ENCODE measurements around the gene CRIP2.

DNA sequence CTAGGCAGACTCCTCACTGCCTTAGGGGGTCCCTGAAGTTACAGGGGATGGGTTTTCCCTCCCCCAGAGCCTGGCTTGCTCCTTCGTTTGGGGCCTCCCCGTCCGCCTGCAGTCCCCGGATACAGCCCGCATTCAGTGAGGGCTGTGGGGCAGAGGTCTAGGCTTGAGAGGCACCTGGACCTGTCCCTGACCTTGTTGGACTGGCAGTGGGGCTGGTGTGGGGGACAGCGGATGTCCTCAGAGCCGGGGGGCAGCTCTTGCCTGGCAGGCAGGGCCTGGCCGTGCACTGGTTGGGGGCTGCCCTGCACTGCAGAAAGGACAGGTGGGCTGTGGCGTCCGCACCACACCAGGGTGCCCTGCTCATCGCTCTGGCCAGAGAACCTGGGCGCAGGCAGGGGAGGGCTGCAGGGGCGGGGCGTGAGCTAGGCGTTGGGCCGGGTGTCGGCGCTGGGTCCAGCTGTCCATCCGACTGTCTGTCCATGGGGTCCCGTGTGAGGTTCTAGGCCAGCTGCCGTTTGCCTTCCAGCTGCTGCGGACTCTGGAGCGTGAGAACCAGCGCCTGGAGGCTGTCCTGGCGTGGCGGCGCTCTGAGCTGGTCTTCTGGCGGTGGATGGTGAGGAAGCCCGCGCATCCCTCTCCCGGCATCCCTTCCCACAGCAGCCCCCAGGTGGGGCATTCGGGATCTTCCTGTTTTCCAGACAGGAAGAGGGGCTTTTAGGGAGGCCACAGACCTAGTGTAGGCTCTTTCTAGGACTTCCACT lies 22.4 kb downstream of the CRIP2 start:
- TF ChIP-seq, protein P1, sequence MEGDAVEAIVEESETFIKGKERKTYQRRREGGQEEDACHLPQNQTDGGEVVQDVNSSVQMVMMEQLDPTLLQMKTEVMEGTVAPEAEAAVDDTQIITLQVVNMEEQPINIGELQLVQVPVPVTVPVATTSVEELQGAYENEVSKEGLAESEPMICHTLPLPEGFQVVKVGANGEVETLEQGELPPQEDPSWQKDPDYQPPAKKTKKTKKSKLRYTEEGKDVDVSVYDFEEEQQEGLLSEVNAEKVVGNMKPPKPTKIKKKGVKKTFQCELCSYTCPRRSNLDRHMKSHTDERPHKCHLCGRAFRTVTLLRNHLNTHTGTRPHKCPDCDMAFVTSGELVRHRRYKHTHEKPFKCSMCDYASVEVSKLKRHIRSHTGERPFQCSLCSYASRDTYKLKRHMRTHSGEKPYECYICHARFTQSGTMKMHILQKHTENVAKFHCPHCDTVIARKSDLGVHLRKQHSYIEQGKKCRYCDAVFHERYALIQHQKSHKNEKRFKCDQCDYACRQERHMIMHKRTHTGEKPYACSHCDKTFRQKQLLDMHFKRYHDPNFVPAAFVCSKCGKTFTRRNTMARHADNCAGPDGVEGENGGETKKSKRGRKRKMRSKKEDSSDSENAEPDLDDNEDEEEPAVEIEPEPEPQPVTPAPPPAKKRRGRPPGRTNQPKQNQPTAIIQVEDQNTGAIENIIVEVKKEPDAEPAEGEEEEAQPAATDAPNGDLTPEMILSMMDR (IDR thresholded peaks at IDR 0.05) = no peak
- no peak for TF ChIP-seq POLR2A (IDR thresholded peaks at IDR 0.05)

All from right lobe of liver (tissue), 4 donors.